CD4-positive, alpha-beta T cell treated with Interleukin-4 for 1 hour (primary cell): Measurements from ENCODE around the gene SMO.
"Not testable (repeated sequence)": the region's sequence is repeated elsewhere in the genome, so short reads cannot be mapped to it uniquely, and the experiment has no call there.

Experiments used
- DNase-seq, 2 donors: peaks; one replicate each; pipeline ENCODE4 v3.0.0-alpha.2; 2020 to 2022

SMO gene

DNA sequence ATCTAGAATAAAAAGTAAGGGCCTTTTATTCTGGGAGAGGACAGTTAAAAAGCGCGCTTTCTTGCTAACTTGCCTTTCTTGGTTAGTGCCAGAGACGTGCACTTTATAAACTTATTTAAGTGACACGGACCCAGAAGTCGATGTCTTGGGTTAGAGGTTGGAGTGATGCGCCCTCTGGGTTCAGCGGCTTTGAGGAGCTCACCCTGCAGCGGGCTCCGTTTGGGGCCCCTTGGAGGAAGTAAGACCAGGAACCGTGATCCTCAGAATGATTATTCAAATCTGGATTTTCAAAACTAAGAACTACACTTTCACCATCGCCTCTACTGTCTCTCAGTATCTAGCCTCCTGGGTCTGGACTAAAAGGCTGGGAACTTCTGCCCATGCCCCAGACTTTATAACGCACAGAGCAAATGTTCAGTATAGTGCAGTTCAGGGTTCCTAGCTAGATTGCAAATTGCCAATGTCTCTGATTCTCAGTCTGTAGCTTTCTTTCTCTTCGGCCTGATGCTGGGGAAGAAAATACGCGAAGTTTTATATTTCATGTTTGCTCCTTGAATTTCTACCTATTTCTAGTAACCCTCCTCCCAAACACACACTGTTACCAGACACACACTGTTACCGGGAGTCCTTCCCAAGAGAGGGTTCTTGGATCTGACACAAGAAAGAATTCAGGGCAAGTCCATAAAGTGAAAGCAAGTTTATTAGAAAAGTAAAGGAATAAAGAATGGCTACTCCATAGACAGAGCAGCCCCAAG lies 18.6 kb upstream of the SMO start:
- no peak for DNase-seq

DNA sequence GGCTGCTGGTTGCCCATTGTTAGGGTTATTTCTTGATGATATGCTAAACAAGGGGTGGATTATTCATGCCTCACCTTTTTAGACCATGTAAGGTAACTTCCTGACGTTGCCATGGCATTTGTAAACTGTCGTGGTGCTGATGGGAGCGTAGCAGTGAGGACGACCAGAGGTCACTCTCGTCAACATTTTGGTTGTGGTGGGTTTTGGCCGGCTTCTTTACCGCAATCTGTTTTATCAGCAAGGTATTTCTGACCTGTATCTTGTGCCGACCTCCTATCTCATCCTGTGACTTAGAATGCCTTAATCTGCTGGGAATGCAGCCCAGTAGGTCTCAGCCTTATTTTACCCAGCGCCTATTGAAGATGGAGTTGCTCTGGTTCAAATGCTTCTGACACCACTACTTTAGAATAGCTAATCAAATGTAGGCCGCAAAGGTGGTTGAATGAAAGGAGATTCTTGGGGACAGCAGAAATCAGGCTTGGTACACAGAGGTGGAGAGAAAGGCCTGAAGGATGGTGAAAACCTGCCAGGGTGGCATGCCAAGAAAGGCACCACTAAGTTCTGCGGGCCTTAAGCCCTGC lies 17.9 kb upstream of the SMO start:
- DNase-seq, result no peak

DNA sequence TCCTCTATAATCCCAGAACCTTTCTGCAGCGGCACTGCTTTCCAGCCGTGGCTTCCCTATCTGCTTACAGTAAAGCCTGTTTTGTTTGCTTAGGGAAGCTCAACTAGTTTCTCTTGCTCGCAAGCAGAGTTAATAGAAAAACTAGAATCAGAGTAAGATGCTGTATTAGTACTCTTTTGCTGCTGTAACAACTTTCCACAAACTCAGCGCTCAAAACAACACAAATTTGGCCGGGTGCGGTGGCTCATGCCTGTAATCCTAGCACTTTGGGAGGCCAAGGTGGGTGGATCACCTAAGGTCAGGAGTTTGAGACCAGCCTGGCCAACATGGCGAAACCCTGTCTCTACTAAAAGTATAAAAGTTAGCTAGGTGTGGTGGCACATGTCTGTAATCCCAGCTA lies 14.6 kb upstream of the SMO start:
- DNase-seq, result not testable (repeated sequence)

DNA sequence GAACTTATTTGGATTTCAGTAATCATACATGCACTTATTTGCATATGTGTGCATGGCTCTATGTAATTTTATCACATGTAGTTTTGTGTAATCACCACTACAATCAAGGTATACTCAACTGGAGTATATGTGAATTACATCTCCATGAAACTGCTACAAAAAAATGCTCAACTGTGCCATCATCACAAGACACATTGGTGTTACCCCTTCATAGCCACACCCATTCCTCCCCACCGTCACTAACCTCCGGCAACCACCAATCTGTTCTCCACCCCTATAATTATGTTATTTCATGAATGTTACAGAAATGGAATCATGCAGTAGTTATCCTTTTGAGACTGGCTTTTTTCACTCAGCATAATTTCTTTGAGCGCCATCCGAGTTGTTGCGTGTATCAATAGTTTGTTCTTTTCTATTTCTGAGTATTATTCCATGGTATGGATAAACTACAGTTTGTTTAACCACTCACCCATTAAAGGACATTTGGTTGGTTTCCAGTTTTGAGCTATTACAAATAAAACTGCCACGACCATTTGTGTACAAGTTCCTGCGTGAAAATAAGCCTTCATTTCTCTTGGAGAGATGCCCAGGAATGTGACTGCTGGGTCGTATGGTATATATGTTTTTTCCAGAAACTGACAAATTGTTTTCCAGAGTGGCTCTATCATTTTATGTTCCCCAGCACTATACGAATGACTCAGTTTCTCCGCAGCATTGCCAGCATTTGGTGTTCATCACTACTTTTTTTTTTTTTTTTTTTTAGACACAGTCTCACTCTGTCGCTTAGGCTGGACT lies 11.3 kb upstream of the SMO start:
- DNase-seq, result no peak

DNA sequence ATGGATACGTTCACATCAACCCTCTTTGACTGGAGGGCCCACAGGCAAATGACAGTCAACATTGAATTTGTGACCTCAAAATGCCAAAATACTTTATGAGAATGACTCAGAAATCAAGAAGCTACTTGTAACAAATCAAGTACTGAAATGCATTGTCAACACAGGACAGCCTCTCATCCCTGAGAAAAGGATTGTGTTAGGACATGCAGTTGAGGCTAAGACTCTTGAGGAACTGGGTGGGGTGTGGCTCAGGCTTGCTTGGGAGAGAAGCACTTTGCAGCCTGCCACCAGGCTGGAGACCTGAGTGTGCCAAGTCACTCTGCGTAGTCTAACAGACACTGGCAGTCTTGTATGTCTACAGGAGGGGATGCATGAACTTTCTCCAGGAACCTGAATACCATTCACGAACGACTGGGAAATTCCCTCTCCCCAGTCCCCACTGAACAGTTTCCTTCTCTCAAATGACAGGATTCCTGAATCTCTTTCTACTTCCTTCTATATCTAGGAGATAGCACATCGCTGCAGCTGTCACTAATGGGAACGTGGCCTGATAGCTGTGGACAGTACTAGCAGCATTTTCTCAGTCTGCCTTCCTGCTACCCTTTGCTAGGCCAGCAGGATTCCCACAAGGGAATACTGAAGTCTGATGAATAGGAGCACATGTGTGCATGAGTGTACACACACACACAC lies 3.3 kb upstream of the SMO start:
- DNase-seq, result no peak

- no peak for DNase-seq
Observed at GRCh38 chr7:129186749-129187260, 1.6 kb upstream of the SMO start.

DNA sequence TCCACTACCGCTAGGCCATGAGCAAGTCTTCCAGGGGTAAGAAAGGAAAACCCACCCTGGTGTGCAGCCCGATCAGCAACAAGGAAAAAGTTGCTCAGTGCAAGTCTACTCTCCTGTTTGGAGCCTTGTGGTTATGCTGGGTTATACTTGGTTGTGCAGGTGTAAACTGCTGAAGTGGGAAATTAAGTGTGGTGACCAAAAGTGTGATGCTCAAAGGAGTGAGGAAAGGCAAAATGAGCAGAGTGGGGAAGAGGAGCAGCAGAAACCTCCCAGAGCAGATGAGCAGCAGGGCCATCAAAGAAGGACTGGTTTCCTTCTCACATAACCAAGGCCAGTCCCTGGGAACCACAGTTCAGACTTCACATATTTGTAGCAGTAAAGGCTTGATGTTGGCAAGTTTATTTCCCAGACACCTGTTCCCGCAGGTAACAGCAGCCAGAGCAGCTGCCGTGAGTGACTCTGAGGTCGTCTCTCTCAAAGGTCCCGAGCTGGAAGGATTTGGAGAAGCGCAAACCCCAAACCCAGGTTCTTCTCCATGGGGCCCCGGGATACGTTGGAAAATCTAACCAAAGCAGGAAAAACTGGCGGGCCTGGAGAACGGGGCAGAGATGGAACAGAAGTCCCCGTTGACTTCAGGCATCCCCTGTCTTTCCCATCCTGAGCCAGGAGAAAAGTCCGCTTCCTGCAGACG lies 607 bp upstream of the SMO start:
- no peak for DNase-seq

DNA sequence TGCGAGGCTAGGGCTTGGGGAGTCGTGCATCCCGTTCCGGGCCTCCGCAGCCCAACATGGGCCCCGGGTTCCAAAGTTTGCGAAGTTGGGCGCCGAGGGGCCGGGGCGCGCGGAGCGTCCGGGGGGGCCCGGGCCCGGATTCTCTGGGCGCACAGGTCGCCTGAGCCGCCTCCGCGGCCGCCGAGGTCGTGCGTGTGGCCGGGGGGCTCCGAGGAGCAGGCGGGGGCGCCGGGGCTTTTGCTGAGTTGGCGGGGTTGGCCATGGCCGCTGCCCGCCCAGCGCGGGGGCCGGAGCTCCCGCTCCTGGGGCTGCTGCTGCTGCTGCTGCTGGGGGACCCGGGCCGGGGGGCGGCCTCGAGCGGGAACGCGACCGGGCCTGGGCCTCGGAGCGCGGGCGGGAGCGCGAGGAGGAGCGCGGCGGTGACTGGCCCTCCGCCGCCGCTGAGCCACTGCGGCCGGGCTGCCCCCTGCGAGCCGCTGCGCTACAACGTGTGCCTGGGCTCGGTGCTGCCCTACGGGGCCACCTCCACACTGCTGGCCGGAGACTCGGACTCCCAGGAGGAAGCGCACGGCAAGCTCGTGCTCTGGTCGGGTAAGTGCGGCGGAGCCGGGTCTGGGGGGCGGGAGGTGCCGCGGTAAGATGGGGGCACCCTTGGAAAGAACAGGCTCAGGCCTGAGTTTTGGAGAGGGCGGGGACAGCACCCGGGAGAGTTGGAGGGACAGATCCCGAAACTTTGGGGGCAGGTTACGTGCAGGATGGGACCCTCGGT lies 643 bp downstream of the SMO start:
- no peak for DNase-seq

GRCh38 chr7:129189661-129190310 lies 1.4 kb downstream of the SMO start:
- DNase-seq, result no peak

DNA sequence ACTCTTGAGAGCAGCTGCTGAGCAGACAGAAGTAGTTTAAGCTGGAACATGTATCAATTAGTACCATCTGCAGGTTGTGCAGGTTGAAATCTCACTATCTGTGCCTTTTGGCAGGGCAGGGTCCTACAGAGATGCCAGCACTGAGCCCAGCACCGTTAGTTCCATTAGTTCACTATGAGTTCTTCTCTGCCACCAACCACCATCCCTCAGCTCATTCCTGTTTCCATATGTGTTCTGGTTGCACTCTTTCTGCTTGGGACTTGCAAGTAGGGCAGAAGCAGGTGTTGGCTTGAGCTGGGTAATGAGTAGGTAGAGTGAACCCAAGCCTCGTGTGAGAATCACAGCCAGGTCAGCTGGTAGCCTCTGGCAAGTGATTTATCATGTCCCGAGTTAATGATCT lies 2.8 kb downstream of the SMO start:
- DNase-seq, result no peak

DNA sequence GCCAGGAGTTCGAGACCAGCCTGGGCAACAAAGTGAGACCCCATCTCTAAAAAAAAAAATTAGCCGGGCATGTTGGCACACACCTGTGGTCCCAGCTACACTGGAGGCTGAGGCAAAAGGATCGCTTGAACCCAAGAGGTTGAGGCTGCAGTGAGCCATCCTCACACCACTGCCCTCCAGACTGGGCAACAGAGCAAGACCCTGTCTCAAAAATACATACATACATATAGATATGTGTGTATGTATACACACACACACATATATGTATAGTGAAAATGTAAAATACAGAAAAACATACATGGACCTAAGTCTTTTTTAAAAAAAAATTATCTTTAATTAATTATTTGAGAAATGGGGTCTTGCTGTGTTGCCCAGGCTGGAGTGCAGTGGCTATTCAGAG lies 5.5 kb downstream of the SMO start:
- no peak for DNase-seq

- DNase-seq, result no peak
Observed at GRCh38 chr7:129197771-129198170, 9.3 kb downstream of the SMO start.

GRCh38 chr7:129199406-129199805 lies 11.0 kb downstream of the SMO start:
- DNase-seq, result no peak

DNA sequence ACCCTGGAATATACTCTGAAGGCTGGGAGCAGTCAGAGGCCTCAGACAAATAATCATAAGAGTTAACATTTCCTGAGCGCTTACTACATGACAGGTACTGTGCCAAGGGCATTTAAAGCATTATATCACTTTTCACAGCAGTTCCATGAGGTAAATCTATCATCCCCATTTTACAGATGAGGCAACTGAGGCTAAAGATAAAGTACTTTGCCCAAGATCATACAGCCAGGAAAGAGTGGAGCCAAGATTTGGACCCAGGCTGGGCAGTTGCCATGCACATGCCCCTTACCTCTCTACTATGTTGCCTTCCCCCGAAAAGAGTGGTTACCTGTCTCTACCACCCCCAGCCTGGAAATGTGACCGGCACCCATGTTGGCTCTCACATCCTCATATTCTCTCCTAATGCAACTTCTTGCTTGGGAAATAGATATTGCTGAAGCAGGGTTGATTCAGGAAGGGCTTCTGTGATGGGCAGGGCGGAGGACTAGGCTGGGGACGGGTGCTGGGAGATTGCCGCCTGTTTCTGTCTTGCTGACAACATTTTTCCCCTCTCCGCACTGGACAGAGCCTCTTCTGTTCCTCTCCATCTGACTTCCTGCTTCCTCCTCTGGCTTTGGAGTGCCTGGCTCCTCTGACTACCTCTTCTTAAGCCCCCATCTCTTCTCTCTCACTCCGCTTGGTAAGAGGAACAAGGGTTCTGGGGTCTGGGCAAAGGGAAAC lies 13.8 kb downstream of the SMO start:
- DNase-seq, result no peak

- DNase-seq, result no peak
Observed at GRCh38 chr7:129203050-129203741, 14.8 kb downstream of the SMO start.

- DNase-seq, result no peak
Observed at GRCh38 chr7:129205126-129205818, 16.8 kb downstream of the SMO start.

GRCh38 chr7:129205987-129206785 lies 17.8 kb downstream of the SMO start:
- DNase-seq, result no peak

DNA sequence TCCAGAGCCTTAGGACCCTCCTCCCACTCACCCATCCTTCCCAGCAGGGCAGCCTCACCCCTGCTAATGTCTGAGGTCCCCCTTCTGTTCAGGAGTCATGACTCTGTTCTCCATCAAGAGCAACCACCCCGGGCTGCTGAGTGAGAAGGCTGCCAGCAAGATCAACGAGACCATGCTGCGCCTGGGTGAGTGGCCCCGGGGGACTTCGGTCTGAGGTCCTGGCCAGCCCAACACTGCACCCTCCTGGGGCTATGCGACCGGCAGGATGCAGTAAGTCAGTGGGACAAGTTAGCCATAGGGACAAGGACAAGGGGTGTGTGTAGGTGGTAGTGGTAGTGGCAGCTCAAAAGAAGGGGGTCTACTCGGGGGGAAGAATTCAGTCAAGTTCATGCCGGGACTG lies 20.2 kb downstream of the SMO start:
- no peak for DNase-seq
